Stimulated activated naive CD4-positive, alpha-beta T cell treated with Interleukin-2 at 50 U/mL for 16 hours (primary cell): Measurements from ENCODE around the gene TTC28.
"Not testable (repeated sequence)": the region's sequence is repeated elsewhere in the genome, so short reads cannot be mapped to it uniquely, and the experiment has no call there.

Experiments
- DNase-seq: peaks from one replicate; lab custom pipeline; 2025; lab: John Stamatoyannopoulos, UW

The TTC28 gene

GRCh38 chr22:28601915-28602314 is 77.7 kb downstream of the TTC28 start:
- DNase-seq, result no peak

DNA sequence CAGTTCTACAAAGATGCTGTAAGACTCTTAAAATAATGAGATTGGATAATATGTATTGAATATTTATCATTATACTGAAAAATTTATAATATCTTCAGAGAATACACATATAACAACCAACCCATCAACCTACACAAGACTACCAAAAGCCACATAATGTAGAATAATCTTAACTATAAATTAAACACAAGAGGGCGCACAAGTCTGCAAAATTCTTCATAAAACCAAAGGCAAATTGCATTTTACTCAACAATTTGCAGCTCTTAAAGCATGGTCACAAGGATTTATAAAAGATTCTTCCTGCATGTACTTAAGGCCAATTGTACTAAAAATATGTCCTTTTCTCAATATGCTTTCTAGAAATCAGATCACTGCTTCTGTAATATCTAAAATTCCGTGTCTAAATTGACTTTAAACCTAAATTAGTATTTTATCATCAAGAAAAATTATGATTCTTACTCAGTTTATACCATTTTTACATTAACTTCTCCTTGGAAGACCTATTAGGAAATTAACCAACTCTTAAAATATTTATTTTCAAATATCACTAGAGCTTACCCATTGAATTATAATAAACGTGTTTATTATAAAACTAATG is 79.0 kb downstream of the TTC28 start:
- DNase-seq, result no peak

DNA sequence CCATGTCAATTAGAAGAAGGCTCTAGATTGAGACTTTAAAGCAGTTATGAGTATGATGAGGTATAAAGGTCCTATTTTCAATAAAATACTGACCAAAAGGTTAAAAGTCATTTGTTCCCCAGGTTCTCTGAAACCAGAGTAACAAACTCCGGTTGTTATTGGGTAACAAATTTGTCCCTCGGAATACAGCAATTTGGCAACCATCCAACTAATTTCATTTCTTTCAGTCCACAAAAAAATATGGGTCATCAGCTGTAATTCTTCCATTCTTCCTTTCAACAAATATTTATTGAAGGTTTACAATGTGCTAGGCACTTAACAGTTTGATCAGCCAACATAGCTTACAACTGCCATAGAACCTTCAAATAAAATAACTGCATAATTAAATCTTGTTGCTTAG is 79.9 kb downstream of the TTC28 start:
- no peak for DNase-seq

DNA sequence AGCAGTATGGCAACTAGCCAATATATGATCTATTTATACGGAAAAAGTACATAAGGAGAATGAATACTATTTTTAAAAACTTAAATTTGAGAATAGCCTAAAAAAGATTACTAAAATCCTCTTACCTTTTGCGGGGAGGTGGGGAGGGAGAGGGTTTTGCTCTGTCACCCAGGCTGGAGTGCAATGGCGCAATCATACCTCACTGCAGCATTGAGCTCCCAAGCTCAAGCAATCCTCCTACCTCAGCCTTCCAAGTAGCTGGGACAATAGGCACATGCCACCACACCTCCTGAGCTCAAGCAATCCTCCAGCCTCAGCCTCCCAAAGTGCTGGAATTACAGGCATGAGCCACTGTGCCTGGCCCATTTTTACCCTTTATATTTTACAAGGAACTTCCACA is 82.0 kb downstream of the TTC28 start:
- DNase-seq, result no peak

GRCh38 chr22:28594797-28595462 is 84.7 kb downstream of the TTC28 start:
- no peak for DNase-seq

GRCh38 chr22:28594076-28594796 is 85.4 kb downstream of the TTC28 start:
- DNase-seq, result no peak

- DNase-seq, result no peak
These were observed 86.3 kb downstream of the TTC28 start for GRCh38 chr22:28593299-28593698.

DNA sequence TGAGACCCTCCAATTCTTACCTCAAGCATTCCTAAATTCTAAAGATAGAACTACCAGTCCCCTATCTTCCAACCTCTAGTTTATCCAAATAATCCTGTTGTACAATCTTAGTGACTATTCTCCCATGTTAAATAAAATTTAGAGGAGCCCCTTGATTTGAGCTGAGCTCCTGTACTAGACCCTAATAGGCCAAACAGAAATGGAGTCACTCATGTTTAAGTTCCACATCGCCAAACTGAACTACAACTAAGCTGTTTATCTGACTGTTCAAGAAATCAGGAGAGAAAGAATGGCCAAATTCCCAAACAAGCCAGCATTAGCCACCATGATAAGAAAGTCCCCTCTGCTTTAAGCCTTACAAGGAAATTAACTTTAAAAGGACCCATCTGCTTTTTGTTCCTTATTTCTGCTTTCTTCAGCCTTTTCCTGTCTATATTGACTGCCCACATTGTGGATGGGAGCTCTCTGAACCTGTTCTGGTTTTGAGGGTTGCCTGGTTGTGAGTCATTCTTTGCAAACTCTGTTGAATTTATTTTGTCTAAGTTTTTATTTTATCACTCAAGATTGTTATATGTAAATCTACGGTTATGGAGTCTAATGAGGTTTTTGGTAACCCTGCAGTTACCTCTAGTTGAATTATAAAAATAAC is 90.4 kb downstream of the TTC28 start:
- DNase-seq, result no peak

DNA sequence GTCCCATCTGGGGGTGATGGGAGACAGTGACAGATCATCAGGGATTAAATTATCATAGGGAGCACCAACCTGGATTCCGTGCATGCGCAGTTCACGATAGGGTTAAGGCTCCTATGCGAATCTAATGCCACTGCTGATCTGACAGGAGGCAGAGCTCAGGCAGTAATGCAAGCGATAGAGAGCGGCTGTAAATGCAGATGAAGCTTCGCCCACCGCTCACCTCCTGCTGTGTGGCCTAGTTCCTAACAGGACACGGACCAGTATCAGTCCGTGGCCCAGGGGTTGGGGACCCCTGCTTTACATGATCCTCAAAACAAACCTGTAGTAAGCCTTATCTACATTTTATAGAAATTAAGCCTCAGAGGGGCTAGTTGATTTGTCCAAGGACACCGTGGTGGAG is 94.3 kb downstream of the TTC28 start:
- no peak for DNase-seq

- no peak for DNase-seq
These were observed 96.8 kb downstream of the TTC28 start for GRCh38 chr22:28582806-28583205.

- no peak for DNase-seq
These were observed 98.6 kb downstream of the TTC28 start for GRCh38 chr22:28581016-28581415.

- no peak for DNase-seq
These were observed 103.5 kb downstream of the TTC28 start for GRCh38 chr22:28576162-28576561.

DNA sequence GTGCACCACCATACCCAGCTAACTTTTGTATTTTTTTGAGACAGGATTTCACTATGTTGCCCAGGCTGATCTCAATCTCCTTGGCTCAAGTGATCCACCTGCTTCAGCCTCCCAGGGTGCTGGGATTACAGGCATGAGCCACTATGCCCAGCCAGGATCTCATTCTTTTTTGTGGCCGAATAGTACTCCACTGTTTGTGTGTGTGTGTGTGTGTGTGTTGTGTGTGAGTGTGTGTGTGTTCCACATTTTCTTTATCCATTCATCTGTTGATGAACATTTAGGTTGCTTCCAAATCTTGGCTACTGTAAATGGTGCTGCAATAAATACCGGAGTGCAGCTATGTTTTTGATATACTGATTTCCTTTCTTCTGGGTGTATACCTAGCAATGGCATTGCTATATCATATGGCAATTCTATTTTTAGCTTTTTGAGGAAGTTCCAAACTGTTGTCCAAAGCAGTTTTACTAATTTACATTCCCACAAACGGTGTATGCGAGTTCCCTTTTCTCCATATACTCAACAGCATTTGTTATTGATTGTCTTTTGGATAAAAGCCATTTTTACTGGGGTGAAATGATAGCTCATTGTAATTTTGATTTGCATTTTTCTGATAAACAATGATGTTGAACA is 105.4 kb downstream of the TTC28 start:
- no peak for DNase-seq

DNA sequence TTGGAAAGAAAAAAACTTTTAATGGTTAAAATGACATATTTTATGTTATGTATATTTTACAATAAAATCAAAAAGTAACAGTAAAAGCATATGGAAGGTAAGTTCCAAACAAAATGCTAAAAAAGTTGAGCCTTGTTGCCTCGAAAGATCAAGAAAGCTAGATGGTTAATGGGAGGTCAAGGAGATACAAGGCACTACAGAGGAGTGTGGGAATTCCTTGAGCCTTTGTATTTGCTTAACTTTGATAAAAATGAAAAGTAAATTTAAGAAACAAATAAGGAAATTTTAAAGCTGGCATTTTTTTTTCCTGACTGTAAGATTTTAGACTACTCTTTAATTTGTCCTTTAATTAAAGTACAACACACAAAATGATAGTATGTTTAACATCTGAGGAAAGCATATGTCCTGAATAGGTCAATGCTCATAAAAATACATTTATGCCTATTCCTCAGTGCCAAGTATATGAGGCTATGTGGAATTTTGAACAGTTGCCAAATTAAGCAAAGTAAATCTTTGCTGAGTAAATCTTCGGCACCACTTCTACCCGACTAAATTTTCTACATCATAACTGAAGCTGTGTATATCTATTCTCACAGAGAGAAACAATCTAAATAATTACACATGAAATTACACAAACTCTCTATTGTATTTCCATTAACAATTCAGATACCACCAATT is 108.8 kb downstream of the TTC28 start:
- no peak for DNase-seq

DNA sequence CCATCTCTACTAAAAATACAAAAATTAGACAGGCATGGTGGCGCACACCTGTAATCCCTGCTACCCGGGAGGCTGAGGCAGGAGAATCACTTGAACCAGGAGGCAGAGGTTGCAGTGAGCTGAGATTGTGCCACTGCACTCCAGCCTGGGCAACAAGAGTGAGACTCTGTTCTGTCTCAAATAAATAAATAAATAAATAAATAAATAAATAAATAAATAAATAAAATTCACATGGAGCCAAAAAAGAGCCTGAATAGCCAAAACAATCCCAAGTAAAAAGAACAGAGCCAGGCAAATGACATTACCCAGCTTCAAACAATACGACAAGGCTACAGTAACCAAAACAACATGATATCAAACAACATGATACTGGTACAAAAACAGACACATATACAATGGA is 110.7 kb downstream of the TTC28 start:
- DNase-seq, result not testable (repeated sequence)

GRCh38 chr22:28568099-28568498 is 111.5 kb downstream of the TTC28 start:
- DNase-seq, result no peak

DNA sequence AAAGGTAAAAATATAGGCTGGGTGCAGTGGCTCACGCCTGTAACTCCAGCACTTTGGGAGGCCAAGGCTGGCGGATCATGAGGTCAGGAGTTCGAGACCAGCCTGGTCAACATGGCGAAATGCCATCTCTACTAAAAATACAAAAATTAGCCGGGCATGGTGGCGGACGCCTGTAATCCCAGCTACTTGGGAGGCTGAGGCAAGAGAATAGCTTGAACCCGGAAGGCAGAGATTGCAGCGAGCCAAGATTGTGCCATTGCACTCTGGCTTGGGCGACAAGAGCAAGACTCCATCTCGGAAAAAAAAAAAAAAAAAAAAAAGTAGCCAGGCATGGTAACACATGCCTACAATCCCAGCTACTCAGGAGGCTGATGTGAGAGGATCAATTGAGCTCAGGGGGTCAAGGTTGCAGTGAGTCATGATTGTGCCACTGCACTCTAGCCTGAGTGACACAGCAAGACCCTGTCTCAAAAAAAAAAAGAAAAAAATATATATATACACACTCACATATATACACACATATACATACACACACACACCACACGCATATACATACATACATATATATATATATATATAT is 112.6 kb downstream of the TTC28 start:
- DNase-seq, result not testable (repeated sequence)

DNA sequence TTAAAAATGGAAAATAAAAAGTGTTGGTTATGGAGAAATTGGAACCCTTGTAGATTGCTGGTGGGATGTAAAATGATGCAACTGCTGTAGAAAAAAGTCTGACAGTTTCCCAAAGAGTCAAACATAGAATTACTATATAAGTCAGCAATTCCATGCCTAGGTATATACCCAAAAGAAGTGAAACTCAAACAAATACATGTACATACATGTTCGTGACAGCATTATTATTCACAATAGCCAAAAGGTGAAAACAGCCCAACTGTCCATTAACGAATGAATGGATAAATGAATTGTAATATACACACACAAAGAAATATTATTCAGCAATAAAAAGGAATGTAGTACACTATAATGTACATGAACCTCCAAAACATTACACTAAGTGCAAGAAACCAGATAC is 116.0 kb downstream of the TTC28 start:
- DNase-seq, result no peak

DNA sequence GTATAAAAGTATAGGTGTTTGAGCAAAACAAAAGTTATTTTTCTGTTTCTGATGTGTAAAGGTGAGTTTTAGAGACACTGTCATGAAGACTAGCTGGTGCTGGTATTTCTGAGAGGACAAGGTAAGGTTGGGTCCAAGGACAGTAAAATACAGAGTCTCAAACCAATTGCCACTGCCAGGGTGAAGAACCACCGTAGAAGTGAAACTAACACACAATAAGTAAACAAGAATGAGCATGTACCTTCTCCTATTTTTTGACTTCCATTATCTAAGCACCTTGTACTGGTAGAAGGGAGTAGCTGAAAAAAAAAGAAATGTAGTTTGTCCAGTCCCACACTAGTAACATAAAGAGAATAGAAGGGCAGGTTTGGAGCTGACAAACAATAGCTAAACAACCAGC is 117.3 kb downstream of the TTC28 start:
- DNase-seq, result no peak

DNA sequence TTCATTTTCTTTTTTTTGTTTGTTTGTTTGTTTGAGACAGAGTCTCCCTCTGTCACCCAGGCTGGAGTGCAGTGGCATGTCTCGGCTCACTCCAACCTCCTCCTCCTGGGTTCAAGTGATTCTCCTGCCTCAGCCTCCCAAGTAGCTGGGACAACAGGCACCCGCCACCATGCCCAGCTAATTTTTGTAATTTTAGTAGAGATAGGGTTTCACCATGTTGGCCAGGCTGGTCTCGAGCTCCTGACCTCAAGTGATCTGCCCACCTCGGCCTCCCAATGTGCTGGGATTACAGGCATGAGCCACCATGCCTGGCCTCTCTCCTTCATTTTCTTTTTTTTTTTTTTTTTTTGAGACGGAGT is 118.9 kb downstream of the TTC28 start:
- DNase-seq, result not testable (repeated sequence)

- DNase-seq, result no peak
These were observed 119.4 kb downstream of the TTC28 start for GRCh38 chr22:28560046-28560742.
